HL-60 (cell line): ENCODE results near the gene ASIC1.

Experiments used
- GABPA ChIP-seq: IDR thresholded peaks from 2 replicates; pipeline ENCODE4 v1.6.1; 2012; ENCODE audit warnings: low read depth
- TF ChIP-seq, protein P1 (sequence below): IDR thresholded peaks from one replicate; pipeline ENCODE4 v1.5.1; 2011; ENCODE audit warnings: low read length, control low read depth, inconsistent platforms; ENCODE audit not compliant: insufficient read depth

- TF ChIP-seq, protein P1, sequence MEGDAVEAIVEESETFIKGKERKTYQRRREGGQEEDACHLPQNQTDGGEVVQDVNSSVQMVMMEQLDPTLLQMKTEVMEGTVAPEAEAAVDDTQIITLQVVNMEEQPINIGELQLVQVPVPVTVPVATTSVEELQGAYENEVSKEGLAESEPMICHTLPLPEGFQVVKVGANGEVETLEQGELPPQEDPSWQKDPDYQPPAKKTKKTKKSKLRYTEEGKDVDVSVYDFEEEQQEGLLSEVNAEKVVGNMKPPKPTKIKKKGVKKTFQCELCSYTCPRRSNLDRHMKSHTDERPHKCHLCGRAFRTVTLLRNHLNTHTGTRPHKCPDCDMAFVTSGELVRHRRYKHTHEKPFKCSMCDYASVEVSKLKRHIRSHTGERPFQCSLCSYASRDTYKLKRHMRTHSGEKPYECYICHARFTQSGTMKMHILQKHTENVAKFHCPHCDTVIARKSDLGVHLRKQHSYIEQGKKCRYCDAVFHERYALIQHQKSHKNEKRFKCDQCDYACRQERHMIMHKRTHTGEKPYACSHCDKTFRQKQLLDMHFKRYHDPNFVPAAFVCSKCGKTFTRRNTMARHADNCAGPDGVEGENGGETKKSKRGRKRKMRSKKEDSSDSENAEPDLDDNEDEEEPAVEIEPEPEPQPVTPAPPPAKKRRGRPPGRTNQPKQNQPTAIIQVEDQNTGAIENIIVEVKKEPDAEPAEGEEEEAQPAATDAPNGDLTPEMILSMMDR = no peak
- no peak for TF ChIP-seq GABPA
Measured at GRCh38 chr12:50032515-50032853, 24.9 kb upstream of the ASIC1 start.
